HUES64 (cell line): ENCODE measurements around the gene HCK.
A peak's percentile ranks its signal among the peaks of the same experiment; 100 is the strongest.
"Not testable (repeated sequence)": the region's sequence is repeated elsewhere in the genome, so short reads cannot be mapped to it uniquely, and the experiment has no call there.

ENCODE experiments used
- H3K27ac ChIP-seq: 2 replicates; pipeline ENCODE4 v1.7.0; 2013; ENCODE audit warnings: low read depth, low read length, inconsistent platforms
- H3K27me3 ChIP-seq: 2 replicates; pipeline ENCODE4 v1.6.1; 2013; ENCODE audit warnings: mild to moderate bottlenecking, low read length; ENCODE audit not compliant: insufficient read depth
- H3K36me3 ChIP-seq: 2 replicates; pipeline ENCODE4 v1.6.1; 2013; ENCODE audit warnings: mild to moderate bottlenecking, low read length; ENCODE audit not compliant: insufficient read depth
- H3K4me1 ChIP-seq: 2 replicates; pipeline ENCODE4 v1.6.1; 2013; ENCODE audit warnings: mild to moderate bottlenecking, low read length, moderate library complexity; ENCODE audit not compliant: insufficient read depth
- H3K4me3 ChIP-seq: 2 replicates; pipeline ENCODE4 v1.5.1; 2013; ENCODE audit warnings: mild to moderate bottlenecking, low read length, moderate library complexity
- H3K9ac ChIP-seq: 2 replicates; pipeline ENCODE4 v1.6.1; 2013; ENCODE audit warnings: mild to moderate bottlenecking, low read depth, low read length
- H3K9me3 ChIP-seq: 2 replicates; pipeline ENCODE4 v1.6.1; 2013; ENCODE audit warnings: low read depth, low read length; ENCODE audit not compliant: insufficient read depth
- WGBS: fragments of 150-250, 120-280 bp; methylation state at CpG from one replicate; pipeline ENCODE4 v1.1.7; 2013; ENCODE audit warnings: missing lambda C conversion rate; 5-methylcytosine and 5-hydroxymethylcytosine counted together

The HCK gene

DNA sequence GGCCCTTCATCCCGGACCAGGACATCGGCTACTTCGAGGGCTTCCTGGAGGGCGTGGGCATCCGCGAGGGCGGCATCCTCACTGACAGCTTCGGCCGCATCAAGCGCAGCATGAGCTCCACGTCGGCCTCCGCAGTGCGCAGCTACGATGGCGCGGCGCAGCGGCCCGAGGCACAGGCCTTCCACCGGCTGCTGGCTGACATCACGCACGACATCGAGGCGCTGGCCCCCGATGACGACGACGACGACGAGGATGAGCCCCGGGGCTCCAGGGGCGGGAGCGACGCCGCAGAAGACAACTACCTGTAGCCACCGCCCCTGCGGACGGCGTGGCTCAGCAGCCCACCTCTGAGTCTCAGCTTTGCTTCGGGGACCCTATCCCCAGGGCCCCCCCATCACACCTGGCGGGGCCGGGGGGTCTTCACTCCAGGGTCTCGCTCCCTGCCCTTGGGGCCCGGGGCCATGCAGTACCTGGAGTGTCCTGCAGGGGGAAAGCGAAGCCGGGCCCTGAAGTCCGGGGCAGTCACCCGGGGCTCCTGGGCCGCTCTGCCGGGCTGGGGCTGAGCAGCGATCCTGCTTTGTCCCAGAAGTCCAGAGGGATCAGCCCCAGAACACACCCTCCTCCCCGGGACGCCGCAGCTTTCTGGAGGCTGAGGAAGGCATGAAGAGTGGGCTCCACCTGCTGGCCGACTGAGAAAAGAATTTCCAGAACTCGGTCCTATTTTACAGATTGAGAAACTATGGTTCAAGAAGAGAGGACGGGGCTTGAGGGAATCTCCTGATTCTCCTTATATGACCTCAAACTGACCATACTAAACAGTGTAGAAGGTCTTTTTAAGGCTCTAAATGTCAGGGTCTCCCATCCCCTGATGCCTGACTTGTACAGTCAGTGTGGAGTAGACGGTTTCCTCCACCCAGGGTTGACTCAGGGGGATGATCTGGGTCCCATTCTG, 20.8 kb upstream of the HCK start:
- H3K9ac ChIP-seq: no peak overlapping the region; the same call in 1 of the 2 replicates
- H3K27me3 ChIP-seq: 0 out of 2 replicates have a peak, but pooled peaks cover 3% of the 10 kb centered on the region
- H3K36me3 ChIP-seq: 0 out of 2 replicates have a peak, but pooled peaks cover 3% of the 10 kb centered on the region
- H3K9me3 ChIP-seq: no peaks in the 10 kb centered on the region
- 41% methylated on average over 59 of the region's 59 CpGs for WGBS
- peak overlapping the region; percentile 27 for H3K4me3 ChIP-seq
- H3K27ac ChIP-seq: no peak overlapping the region
- no peaks in the 10 kb centered on the region for H3K4me1 ChIP-seq

DNA sequence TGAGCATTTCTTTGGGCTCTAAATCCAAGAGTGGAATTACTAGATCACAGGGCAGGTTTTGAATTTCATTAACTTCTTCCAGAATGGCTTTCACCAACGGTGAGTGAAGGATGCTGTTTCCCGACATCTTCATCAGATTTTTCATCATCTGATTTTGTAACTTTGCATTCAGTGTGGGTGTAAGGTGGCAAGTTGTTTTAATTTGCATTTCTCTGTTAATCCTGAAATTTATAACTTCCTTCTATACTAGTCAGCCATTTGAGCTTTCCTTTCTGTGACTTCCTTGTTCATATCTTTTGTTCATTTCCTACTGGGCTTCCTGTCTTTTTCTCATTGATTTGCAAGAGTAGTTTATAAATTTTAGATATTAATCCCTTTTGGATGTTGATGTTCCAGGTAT, 18.7 kb upstream of the HCK start:
- 0 out of 2 replicates have a peak, but pooled peaks cover 3% of the 10 kb centered on the region for H3K27me3 ChIP-seq
- no peaks in the 10 kb centered on the region for H3K9me3 ChIP-seq
- no peak overlapping the region for H3K4me3 ChIP-seq
- no peak overlapping the region for H3K9ac ChIP-seq
- H3K4me1 ChIP-seq: no peaks in the 10 kb centered on the region
- no peak overlapping the region for H3K27ac ChIP-seq
- 67% methylated on average over 1 of the region's 2 CpGs for WGBS
- H3K36me3 ChIP-seq: 0 out of 2 replicates have a peak, but pooled peaks cover 3% of the 10 kb centered on the region

GRCh38 chr20:32033721-32034120, 18.3 kb upstream of the HCK start:
- not testable (repeated sequence) for H3K9ac ChIP-seq, H3K4me3 ChIP-seq, H3K36me3 ChIP-seq, H3K27me3 ChIP-seq, H3K27ac ChIP-seq, H3K9me3 ChIP-seq, H3K4me1 ChIP-seq
- WGBS: 87% methylated on average over 3 of the region's 3 CpGs

DNA sequence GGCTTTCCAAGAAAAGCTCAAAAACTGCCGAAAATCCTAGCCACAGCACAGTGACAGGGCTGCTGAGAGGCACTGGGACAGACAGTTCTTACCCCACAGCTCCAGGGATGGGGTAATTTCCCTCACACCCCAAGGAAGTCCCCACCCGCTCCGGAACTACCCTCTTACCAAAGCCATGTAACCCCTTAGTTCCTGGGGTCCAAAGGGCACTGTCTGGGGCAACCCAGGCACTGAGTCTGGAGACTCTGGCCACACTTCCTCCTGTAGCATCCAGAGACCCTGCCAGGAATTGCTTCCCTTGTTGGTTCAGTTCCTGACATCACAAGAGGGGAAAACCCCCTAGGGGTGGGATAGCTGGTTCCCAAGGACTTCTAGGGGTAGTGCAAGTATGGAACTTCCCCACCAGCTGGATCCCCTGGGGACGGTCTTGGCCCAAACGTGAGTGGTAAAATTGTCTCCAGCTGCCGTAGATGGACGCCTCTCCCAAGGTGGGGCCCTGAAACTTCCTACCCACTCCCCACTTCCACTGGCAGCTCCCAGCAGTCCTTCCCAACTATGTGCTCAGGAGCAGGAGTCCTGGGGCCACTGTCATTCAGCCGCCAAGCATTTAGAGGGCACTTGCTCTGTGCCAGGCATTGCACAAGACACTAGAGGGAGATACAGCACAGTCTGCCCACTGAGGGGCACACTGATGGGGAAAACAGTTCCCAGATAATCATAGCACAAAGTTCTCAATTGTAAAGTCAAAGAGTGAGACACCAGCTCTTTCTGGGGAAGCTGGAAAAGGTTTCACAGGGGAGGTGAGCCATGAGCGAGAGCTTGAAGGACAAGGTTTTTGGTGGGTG, 17.2 kb upstream of the HCK start:
- Histone ChIP-seq H3K9me3 (no peaks in the 10 kb centered on the region), H3K27ac (no peak overlapping the region), H3K36me3 (0 out of 2 replicates have a peak, but pooled peaks cover 2% of the 10 kb centered on the region), H3K27me3 (0 out of 2 replicates have a peak, but pooled peaks cover 3% of the 10 kb centered on the region), H3K9ac (no peak overlapping the region), H3K4me3 (no peak overlapping the region), H3K4me1 (peaks cover 1% of the 10 kb centered on the region; the same call in 1 of the 2 replicates)
- WGBS: 88% methylated on average over 9 of the region's 9 CpGs

DNA sequence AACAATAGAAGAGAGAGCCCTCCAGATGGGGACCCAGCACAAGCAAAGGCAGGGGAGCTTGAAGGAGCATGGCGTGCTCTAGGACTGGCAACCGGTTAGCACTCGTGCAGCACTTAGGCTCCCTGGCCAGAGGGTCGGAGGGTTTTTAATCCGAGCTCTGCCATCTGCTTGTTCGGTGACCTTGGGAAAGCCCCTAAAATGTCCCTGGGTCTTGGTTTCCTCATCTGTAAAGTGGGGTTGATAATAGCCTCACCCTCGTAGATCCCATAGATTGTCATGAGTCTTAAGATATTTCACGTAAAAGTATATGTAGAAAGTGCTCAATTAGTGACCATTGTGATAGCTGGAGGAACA, 16.6 kb upstream of the HCK start:
- no peak overlapping the region for H3K4me3 ChIP-seq
- H3K36me3 ChIP-seq: no peaks in the 10 kb centered on the region
- peaks cover 7% of the 10 kb centered on the region for H3K4me1 ChIP-seq
- no peaks in the 10 kb centered on the region for H3K9me3 ChIP-seq
- H3K9ac ChIP-seq: no peak overlapping the region
- WGBS: 92% methylated on average over 8 of the region's 8 CpGs
- no peak overlapping the region for H3K27ac ChIP-seq
- no peaks in the 10 kb centered on the region for H3K27me3 ChIP-seq

DNA sequence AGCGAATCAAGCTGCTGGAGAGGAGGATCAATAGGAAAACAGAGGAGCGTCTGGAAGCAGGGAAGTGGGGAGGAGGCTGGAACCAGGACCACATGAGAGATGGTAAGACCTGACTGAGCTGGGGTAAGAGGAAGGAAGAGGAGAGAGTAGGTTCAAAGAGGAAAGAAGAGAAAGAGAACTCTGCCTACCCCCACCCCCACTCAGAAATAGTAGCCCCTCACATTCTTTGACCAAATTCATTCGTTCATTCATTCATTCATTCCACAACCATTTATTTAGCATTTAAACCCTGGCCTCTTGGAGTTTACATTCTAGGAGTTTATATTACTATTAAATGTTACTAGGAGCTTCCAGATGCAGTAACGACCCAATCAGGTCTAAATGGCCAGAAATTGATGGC, 15.8 kb upstream of the HCK start:
- Histone ChIP-seq H3K27ac (no peak overlapping the region), H3K36me3 (no peaks in the 10 kb centered on the region), H3K9ac (no peak overlapping the region; the same call in 1 of the 2 replicates), H3K27me3 (no peaks in the 10 kb centered on the region), H3K4me1 (peaks cover 7% of the 10 kb centered on the region), H3K4me3 (no peak overlapping the region), H3K9me3 (no peaks in the 10 kb centered on the region)
- 68% methylated on average over 4 of the region's 4 CpGs for WGBS

GRCh38 chr20:32036716-32037485, 15.1 kb upstream of the HCK start:
- no peaks in the 10 kb centered on the region for H3K27me3 ChIP-seq
- H3K4me3 ChIP-seq: no peak overlapping the region
- H3K4me1 ChIP-seq: peaks cover 7% of the 10 kb centered on the region
- H3K27ac ChIP-seq: no peak overlapping the region
- H3K36me3 ChIP-seq: no peaks in the 10 kb centered on the region
- WGBS: 75% methylated on average over 8 of the region's 10 CpGs
- no peaks in the 10 kb centered on the region for H3K9me3 ChIP-seq
- no peak overlapping the region for H3K9ac ChIP-seq

- peaks cover 7% of the 10 kb centered on the region for H3K4me1 ChIP-seq
- H3K9ac ChIP-seq: no peak overlapping the region
- 71% methylated on average over 4 of the region's 4 CpGs for WGBS
- H3K4me3 ChIP-seq: no peak overlapping the region
- H3K27ac ChIP-seq: no peak overlapping the region
- H3K36me3 ChIP-seq: no peaks in the 10 kb centered on the region
- H3K9me3 ChIP-seq: no peaks in the 10 kb centered on the region
- H3K27me3 ChIP-seq: no peaks in the 10 kb centered on the region
Observed at GRCh38 chr20:32037929-32038328, 14.1 kb upstream of the HCK start.

DNA sequence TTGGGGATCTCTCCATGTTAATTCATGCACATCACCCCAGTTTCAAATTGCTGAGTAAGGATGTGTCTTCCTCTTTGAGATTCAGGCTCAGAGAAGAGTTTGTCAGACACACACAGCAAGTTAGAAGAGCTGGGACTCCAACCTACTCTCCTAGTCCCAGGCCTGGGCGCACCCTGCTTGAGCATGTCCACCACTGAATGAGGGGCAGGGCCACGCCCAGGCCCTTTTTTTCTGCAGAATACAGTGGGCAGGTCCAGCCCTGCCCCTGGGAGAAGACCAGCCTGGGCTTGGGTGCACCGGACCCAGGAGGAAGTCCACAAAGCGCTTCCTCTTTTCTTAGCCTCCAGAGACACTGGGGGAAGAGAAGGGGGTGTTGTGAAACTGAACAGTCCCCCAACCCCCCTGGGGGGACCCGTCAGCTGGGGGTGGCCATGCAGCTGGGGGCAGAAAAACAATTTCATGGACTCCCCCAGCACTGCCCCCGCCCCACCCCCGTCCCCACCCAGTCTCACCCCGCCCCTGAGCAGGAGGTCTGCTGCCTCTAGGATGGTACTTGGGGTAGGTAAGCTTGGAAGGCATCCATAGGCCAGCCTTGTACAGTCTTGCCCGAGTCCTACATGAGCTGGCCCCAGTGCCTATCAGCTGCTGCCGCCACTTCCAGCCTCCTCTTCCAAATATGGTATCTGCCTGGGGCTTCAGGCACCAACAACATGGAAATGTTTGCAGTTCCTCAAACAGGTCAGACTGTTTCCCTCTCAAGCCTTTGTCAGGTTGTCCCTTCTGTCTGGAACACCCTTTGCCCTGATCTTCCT, 11.7 kb upstream of the HCK start:
- WGBS: 76% methylated on average over 6 of the region's 10 CpGs
- Histone ChIP-seq H3K27ac (no peak overlapping the region), H3K9ac (no peak overlapping the region), H3K27me3 (no peaks in the 10 kb centered on the region), H3K36me3 (no peaks in the 10 kb centered on the region), H3K4me3 (no peak overlapping the region), H3K9me3 (no peaks in the 10 kb centered on the region), H3K4me1 (peaks cover 7% of the 10 kb centered on the region)

- Histone ChIP-seq H3K4me3 (no peak overlapping the region), H3K27ac (no peak overlapping the region), H3K36me3 (no peaks in the 10 kb centered on the region), H3K27me3 (peaks cover 20% of the 10 kb centered on the region), H3K4me1 (no peaks in the 10 kb centered on the region), H3K9me3 (no peaks in the 10 kb centered on the region), H3K9ac (no peak overlapping the region)
- WGBS: 82% methylated on average over 3 of the region's 3 CpGs
Observed at GRCh38 chr20:32045999-32046398, 6.0 kb upstream of the HCK start.
